Esophagus squamous epithelium (tissue), 4 donors: ENCODE results near the gene CHN2.

Experiments
- POLR2A ChIP-seq, 4 donors: fragments of 450-650 bp; IDR thresholded peaks; one replicate each; pipeline ENCODE4 v1.6.1; 2017; ENCODE audit warnings: antibody characterized with exemption in 4 of 4, mild to moderate bottlenecking in 4 of 4, moderate library complexity in 3 of 4
- TF ChIP-seq, protein P1 (sequence below), 6 experiments: fragments of 450-650 bp in 4 of 6; fragments of 200-600 bp in 2 of 6; sonication (generic) in 2 of 6; IDR thresholded peaks; one replicate each; pipeline ENCODE4 v1.5.1; 2016 to 2019; ENCODE audit warnings: antibody characterized with exemption in 6 of 6, mild to moderate bottlenecking in 4 of 6, moderate library complexity in 4 of 6

DNA sequence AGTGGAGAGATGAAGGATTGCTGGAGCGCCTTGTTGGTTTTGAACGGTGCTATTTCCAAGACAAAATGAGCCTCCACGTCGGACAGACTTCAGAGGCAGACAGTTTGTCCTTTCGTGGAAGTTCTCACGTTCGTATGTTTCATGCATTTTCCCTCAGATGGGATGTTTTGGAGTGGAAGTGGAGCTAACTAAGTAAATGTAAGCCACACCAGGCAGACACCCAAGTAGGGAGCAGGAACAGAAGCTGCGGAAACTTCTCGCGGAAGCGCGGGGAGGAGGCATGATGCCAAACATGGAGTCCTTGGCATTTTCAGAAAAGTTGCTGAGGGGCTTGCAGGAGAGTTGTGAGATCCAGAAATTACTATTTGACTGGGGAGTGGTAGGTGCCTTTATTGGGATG lies 223.5 kb downstream of the CHN2 start:
- TF ChIP-seq POLR2A (IDR thresholded peaks at IDR 0.05), result no peak
- TF ChIP-seq, protein P1, sequence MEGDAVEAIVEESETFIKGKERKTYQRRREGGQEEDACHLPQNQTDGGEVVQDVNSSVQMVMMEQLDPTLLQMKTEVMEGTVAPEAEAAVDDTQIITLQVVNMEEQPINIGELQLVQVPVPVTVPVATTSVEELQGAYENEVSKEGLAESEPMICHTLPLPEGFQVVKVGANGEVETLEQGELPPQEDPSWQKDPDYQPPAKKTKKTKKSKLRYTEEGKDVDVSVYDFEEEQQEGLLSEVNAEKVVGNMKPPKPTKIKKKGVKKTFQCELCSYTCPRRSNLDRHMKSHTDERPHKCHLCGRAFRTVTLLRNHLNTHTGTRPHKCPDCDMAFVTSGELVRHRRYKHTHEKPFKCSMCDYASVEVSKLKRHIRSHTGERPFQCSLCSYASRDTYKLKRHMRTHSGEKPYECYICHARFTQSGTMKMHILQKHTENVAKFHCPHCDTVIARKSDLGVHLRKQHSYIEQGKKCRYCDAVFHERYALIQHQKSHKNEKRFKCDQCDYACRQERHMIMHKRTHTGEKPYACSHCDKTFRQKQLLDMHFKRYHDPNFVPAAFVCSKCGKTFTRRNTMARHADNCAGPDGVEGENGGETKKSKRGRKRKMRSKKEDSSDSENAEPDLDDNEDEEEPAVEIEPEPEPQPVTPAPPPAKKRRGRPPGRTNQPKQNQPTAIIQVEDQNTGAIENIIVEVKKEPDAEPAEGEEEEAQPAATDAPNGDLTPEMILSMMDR (IDR thresholded peaks at IDR 0.05), result no peak
